Melanocyte of skin (primary cell): ENCODE results near the gene PCSK1N. TPM values are rescaled to one million over a fixed set of nuclear protein-coding genes. Genes with fewer than 3 reads are reported as not detected.

Experiments
- total RNA-seq, 2 donors: library from RNA; depleted of rRNA; stranded (reverse); fragments of >200 nt; gene quantifications; 2 replicates each; pipeline ENCODE4 v1.2.3, GENCODE V29; 2012

Gene PCSK1N, protein sequence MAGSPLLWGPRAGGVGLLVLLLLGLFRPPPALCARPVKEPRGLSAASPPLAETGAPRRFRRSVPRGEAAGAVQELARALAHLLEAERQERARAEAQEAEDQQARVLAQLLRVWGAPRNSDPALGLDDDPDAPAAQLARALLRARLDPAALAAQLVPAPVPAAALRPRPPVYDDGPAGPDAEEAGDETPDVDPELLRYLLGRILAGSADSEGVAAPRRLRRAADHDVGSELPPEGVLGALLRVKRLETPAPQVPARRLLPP
- total RNA-seq, result under 1 TPM in 1 of 2 donors, not detected in 1; 0.69 TPM

DNA sequence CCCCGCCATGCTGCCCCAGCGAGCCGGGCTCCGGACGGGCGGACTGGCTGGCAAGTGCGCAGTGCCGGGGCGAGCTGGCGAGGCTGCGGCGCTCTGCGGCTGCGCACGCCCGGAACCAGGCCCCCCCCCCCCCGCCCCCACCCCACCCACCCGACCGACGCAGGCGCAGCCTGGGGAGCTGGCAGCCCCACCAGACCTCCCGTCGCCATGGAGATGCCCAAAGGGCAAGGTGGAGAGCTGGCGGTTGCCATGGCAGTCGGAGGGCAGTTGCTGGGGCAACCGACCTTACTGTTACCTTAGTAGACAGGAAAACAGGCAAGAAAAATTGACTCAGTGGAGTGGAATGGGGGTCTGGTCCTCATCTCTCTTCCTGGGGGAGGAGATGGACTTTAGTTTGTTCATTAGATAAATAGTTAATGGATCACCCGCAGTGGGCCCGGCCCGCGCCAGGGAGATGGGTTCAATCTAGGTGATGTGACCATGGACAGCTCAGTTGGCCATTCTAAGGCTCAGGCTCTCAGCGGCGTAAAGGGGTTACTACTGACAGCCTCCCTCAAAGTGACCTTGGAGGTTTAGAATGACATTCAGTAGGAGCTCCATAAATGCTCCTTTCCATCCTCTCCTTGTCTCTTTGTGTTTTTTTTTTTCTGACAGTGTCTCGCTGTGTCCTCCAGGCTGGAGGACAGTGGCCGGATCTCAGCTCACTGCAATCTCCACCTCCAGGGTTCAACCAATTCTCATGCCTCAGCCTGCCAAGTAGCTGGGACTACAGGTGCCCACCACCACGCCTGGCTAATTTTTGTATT, at the start of gene PCSK1N:
PCSK1N (minus strand) TSS at position 87 of the 806 bp plus-strand sequence; CDS start at position 9, 78 bp downstream.

DNA sequence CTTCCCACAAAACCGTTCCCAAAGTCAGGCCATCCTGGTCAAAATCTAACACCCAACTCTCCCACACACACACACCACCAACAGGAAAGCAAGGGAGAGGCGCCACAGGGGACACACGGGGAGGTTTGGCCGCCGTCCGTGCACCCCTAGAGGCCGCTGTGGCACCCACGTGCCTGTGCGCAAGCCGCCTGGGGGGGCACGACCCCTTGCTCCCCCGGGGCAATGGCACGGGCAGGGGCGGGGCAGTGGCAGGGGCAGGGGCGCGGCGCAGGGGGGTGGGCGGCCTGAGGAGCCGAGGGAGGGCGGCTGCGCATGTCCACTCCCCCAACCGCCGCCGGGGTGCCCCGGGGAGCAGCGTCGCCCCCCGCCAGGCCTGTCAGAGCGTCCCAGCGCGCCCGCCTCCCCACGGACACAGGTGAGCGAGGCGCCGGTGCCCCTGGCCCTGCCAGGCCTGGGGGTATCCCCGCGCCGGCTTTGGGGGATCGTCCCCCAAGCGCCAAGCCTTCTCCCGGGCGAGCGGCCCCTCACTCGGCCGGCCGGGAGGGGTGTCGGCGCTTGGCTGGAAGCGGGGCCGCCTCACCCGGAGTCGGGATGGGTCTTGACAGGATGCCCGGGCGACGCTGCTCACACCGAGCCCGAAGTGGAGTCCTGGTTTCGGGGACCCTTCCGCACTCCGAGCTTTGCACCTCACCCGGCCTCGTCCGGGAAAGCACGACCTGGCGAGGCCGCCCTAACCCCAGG, 9.1 kb downstream of the PCSK1N start, which contains the start of gene ERAS:
ERAS (plus strand) TSS at position 379 of the 741 bp plus-strand sequence. CDS start 2,611 bp downstream, outside the sequence.

DNA sequence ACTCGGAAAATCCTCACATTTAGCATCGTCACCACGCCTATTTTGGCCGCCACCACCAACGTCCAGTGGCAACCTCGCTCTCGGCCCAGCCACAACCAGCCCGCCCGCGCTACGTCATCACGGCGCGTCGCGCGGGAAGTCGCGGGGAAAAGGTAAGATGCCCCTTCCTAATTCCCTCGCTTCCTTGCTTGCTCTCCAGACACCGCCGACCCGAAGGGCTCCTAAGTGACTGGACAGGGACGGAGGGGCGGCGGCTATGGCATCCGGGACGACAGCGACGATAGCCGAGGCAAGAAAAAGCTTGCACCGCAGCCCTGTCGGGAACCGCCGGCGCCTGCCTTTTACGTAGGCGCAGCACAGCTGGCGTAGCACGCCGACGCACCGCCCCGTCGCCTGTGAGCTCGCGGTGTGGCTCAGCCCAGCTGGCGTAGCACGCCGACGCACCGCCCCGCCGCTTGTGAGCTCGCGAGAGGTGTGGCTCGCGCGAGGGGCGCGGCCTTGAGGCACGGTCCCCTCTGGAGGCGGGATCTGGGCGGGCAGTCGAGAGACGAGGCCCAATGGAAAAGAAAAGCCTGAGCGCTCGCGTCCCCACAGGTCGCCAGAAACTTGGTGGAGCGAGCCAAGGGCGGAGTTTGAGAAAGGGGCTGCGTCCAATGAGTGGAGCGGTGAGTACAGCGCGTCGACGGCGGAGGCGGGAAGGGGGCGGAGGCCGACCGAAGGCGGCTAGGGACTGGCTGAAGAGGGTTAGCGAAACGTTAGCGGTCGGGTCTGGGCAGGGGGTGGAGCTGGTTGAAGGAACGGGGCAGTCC, 33.9 kb downstream of the PCSK1N start, which contains the start of gene HDAC6:
HDAC6 (plus strand) TSS at position 788 of the 809 bp plus-strand sequence. CDS start 626 bp downstream, outside the sequence.

GRCh38 chrX:48786341-48786800, 49.0 kb downstream of the PCSK1N start, which contains the start of gene GATA1:
GATA1 (plus strand) TSS chrX:48786590; CDS start chrX:48791110, 4,520 bp downstream.

Other genes starting within 250 kb of the PCSK1N start
- gene WDR13, start 238.1 kb downstream of the PCSK1N start, total RNA-seq, result 10 to 100 TPM; 52.6 to 69.9 TPM
- gene WAS, start 151.8 kb downstream of the PCSK1N start, total RNA-seq, result under 1 TPM in 1 of 2 donors, not detected in 1; 0.33 TPM
- gene SUV39H1, start 138.9 kb downstream of the PCSK1N start, total RNA-seq, result 10 to 100 TPM in 1 of 2 donors, 1 to 10 TPM in 1; 8.3 to 13.3 TPM
- not detected for gene GLOD5, start 73.9 kb downstream of the PCSK1N start, total RNA-seq
- not detected for gene GATA1, start 49.0 kb downstream of the PCSK1N start, total RNA-seq
- 10 to 100 TPM; 35.3 to 49.2 TPM for gene HDAC6, start 33.5 kb downstream of the PCSK1N start, total RNA-seq
- gene ERAS, start 9.1 kb downstream of the PCSK1N start, total RNA-seq, result not detected
- 10 to 100 TPM; 20.0 to 44.6 TPM for gene TIMM17B, start 62.2 kb upstream of the PCSK1N start, total RNA-seq
- gene PQBP1, start 62.3 kb upstream of the PCSK1N start, total RNA-seq, result 10 to 100 TPM; 28.9 to 36.6 TPM
- 10 to 100 TPM; 15.1 to 15.3 TPM for gene SLC35A2, start 76.0 kb upstream of the PCSK1N start, total RNA-seq
- 10 to 100 TPM; 12.0 to 17.9 TPM for gene PIM2, start 83.4 kb upstream of the PCSK1N start, total RNA-seq
- gene OTUD5, start 122.0 kb upstream of the PCSK1N start, total RNA-seq, result 10 to 100 TPM; 24.0 to 28.9 TPM
- gene KCND1, start 136.2 kb upstream of the PCSK1N start, total RNA-seq, result under 1 TPM; 0.34 to 1.00 TPM
- 10 to 100 TPM; 13.4 to 16.3 TPM for gene GRIPAP1, start 166.7 kb upstream of the PCSK1N start, total RNA-seq
- gene TFE3, start 207.7 kb upstream of the PCSK1N start, total RNA-seq, result 10 to 100 TPM; 24.1 to 25.3 TPM
- gene CCDC120, start 223.4 kb upstream of the PCSK1N start, total RNA-seq, result 1 to 10 TPM in 1 of 2 donors, under 1 TPM in 1; 0.69 to 1.3 TPM
- gene PRAF2, start 238.4 kb upstream of the PCSK1N start, total RNA-seq, result 1 to 10 TPM; 7.7 to 7.9 TPM
- 10 to 100 TPM; 44.3 to 47.8 TPM for gene WDR45, start 244.3 kb upstream of the PCSK1N start, total RNA-seq